Measurements from ENCODE around the gene LAMB4.

GRCh38 chr7:108143658-108144420 is 13.7 kb upstream of the LAMB4 start:
- TF ChIP-seq CTCF (conservative IDR thresholded peaks at IDR 0.05; ENCODE audit: low read length) (no peak), EZH2phosphoT487 (IDR thresholded peaks at IDR 0.05; ENCODE audit: borderline replicate concordance, low read depth, low read length) (no peak)

Data from OCI-LY7 (cell line).